ENCODE results near the gene FSD1. TPM values are rescaled to one million over a fixed set of nuclear protein-coding genes. Genes with fewer than 3 reads are reported as not detected.

FSD1 gene
- polyA plus RNA-seq, 1 experiment, result 6.8 TPM

DNA sequence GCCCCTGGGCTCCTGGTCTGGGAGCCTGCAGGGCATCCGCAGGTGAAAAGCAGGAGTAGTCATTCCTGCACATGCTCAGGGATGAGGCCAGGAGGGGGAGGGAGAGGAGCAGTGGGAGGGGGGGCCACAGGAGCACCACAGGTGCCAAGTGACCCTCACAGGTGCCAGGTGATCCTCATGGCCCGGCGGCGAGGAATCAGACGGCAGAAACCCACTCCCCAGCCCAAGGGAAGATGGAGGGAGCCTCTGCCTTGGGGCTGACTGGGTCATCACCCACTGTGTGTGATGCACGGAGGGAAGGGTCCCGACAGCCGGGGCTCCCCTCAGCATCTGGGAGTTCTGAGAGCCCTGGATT, 68.6 kb downstream of the FSD1 start:
- no peak for DNase-seq (ENCODE audit: low read depth, low spot score)
- Histone ChIP-seq H3K27ac (ENCODE audit: low read depth, low read length) (no peak overlapping the region), H3K27me3 (ENCODE audit: control insufficient read depth, insufficient read depth, low read length) (no peaks in the 10 kb centered on the region), H3K4me3 (ENCODE audit: low read depth, low read length) (no peak overlapping the region), H3K9me3 (ENCODE audit: control insufficient read depth, insufficient read depth, low read length) (no peaks in the 10 kb centered on the region; the same call in 1 of the 2 replicates)
- TF ChIP-seq, protein P1, sequence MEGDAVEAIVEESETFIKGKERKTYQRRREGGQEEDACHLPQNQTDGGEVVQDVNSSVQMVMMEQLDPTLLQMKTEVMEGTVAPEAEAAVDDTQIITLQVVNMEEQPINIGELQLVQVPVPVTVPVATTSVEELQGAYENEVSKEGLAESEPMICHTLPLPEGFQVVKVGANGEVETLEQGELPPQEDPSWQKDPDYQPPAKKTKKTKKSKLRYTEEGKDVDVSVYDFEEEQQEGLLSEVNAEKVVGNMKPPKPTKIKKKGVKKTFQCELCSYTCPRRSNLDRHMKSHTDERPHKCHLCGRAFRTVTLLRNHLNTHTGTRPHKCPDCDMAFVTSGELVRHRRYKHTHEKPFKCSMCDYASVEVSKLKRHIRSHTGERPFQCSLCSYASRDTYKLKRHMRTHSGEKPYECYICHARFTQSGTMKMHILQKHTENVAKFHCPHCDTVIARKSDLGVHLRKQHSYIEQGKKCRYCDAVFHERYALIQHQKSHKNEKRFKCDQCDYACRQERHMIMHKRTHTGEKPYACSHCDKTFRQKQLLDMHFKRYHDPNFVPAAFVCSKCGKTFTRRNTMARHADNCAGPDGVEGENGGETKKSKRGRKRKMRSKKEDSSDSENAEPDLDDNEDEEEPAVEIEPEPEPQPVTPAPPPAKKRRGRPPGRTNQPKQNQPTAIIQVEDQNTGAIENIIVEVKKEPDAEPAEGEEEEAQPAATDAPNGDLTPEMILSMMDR (IDR thresholded peaks at IDR 0.05; ENCODE audit: low read depth, low read length), result no peak
- CTCF ChIA-PET, result interaction anchor here (1.1 to 2.9 kb wide), 2 partner anchors 20 to 27 kb away, joined by 3 to 12 read pairs; partner anchors contain the start of gene SH3GL1
- POLR2A ChIA-PET, result no interaction called here

Other genes with a start within 250 kb of the FSD1 start
- gene ZBTB7A, start 237.7 kb upstream of the FSD1 start, polyA plus RNA-seq (2011; rRNA removed), result 2.7 and 4.0 TPM in 2 replicates
- 65.1 and 104 TPM in 2 replicates for gene MAP2K2, start 180.5 kb upstream of the FSD1 start, polyA plus RNA-seq (2011; rRNA removed)
- gene CREB3L3, start 151.0 kb upstream of the FSD1 start, polyA plus RNA-seq (2011; rRNA removed), result not detected in 2 replicates
- gene SIRT6, start 122.0 kb upstream of the FSD1 start, polyA plus RNA-seq (2011; rRNA removed), result 12.6 and 16.0 TPM in 2 replicates
- 0.10 and 0.11 TPM in 2 replicates for gene ANKRD24, start 121.9 kb upstream of the FSD1 start, polyA plus RNA-seq (2011; rRNA removed)
- gene EBI3, start 75.1 kb upstream of the FSD1 start, polyA plus RNA-seq (2011; rRNA removed), result 1.1 and 1.3 TPM in 2 replicates
- 10.2 and 13.0 TPM in 2 replicates for gene YJU2, start 57.5 kb upstream of the FSD1 start, polyA plus RNA-seq (2011; rRNA removed)
- not detected in 2 replicates for gene SHD, start 25.3 kb upstream of the FSD1 start, polyA plus RNA-seq (2011; rRNA removed)
- not detected in 2 replicates for gene TMIGD2, start 2.2 kb upstream of the FSD1 start, polyA plus RNA-seq (2011; rRNA removed)
- gene STAP2, start 34.2 kb downstream of the FSD1 start, polyA plus RNA-seq (2011; rRNA removed), result 5.3 and 7.4 TPM in 2 replicates
- gene MPND, start 39.0 kb downstream of the FSD1 start, polyA plus RNA-seq (2011; rRNA removed), result 5.1 and 6.5 TPM in 2 replicates
- gene SH3GL1, start 95.9 kb downstream of the FSD1 start, polyA plus RNA-seq (2011; rRNA removed), result 40.2 and 57.9 TPM in 2 replicates
- gene CHAF1A, start 98.0 kb downstream of the FSD1 start, polyA plus RNA-seq (2011; rRNA removed), result 5.0 and 6.0 TPM in 2 replicates
- gene UBXN6, start 153.2 kb downstream of the FSD1 start, polyA plus RNA-seq (2011; rRNA removed), result 45.2 and 58.3 TPM in 2 replicates
- 23.5 and 28.2 TPM in 2 replicates for gene HDGFL2, start 167.7 kb downstream of the FSD1 start, polyA plus RNA-seq (2011; rRNA removed)
- gene PLIN4, start 213.9 kb downstream of the FSD1 start, polyA plus RNA-seq (2011; rRNA removed), result 0.07 and 0.11 TPM in 2 replicates
- not detected in 2 replicates for gene PLIN5, start 230.6 kb downstream of the FSD1 start, polyA plus RNA-seq (2011; rRNA removed)
- gene LRG1, start 235.4 kb downstream of the FSD1 start, polyA plus RNA-seq (2011; rRNA removed), result 0.05 and 0.07 TPM in 2 replicates

All from AG04450 (cell line).